ENCODE results near the gene METTL23. TPM values are rescaled to one million over a fixed set of nuclear protein-coding genes. Genes with fewer than 3 reads are reported as not detected.
"Not testable (repeated sequence)": the region's sequence is repeated elsewhere in the genome, so short reads cannot be mapped to it uniquely, and the experiment has no call there.

METTL23 gene
- total RNA-seq, 1 experiment from 2014 or later: 37.7 TPM

DNA sequence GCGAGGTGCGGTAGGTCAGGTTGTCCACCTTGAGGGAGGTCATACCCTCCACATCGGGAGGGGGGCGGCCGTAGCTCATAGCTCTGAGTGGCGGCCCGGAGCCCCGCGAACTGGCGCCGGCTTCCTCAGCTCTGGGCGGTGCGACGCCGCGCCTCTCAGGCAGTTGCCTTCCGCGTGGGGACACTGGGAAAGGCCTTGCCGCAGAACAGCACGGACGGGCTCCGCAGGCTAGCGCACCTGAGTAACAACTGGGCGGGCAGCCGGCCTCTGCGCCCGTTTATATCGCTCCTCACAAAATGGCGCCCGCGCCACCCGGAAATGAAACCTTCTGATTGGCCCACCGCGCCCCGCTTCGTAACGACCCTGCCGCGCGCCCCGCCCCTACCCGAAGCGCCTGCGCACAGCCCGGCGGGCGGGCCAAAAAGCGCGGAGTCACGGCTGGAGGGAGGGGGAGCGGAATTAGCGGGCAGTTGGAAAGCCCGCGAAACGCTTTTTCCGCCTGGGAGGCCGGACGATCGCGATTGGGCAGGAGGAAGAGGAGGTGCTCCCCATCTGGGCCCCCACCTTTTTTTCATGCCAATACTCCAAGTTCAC is 10.5 kb downstream of the METTL23 start, which contains the start of gene SRSF2:
TSS of gene SRSF2 (minus strand) at position 250 of the 594 bp plus-strand sequence. CDS start at position 79, 171 bp downstream.
- no TSS peak for BruUV-seq (replicated peaks)
- DNase-seq: peak; percentile 99
- H3K9me3 ChIP-seq: no peaks in the 10 kb centered on the region
- peaks cover 11% of the 10 kb centered on the region for H3K36me3 ChIP-seq (ENCODE audit: control insufficient read depth, insufficient read depth, low read length)
- TF ChIP-seq, protein P1, sequence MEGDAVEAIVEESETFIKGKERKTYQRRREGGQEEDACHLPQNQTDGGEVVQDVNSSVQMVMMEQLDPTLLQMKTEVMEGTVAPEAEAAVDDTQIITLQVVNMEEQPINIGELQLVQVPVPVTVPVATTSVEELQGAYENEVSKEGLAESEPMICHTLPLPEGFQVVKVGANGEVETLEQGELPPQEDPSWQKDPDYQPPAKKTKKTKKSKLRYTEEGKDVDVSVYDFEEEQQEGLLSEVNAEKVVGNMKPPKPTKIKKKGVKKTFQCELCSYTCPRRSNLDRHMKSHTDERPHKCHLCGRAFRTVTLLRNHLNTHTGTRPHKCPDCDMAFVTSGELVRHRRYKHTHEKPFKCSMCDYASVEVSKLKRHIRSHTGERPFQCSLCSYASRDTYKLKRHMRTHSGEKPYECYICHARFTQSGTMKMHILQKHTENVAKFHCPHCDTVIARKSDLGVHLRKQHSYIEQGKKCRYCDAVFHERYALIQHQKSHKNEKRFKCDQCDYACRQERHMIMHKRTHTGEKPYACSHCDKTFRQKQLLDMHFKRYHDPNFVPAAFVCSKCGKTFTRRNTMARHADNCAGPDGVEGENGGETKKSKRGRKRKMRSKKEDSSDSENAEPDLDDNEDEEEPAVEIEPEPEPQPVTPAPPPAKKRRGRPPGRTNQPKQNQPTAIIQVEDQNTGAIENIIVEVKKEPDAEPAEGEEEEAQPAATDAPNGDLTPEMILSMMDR (IDR thresholded peaks at IDR 0.05; ENCODE audit: insufficient read depth in 1 of 2, low read depth in 1 of 2, low read length in 1 of 2, severe bottlenecking in 1 of 2, unreplicated experiment in 1 of 2): no peak
- peak within 1 kb of the TSS; percentile 97 for H3K4me3 ChIP-seq (ENCODE audit: low read depth, low read length)
- Mint-ChIP-seq H3K36me3 (ENCODE audit: insufficient read depth, unreplicated experiment) (peaks cover 76% of the 10 kb centered on the region), H3K27ac (ENCODE audit: unreplicated experiment) (peak within 1 kb of the TSS; percentile 96), H3K9me3 (ENCODE audit: unreplicated experiment) (no peaks in the 10 kb centered on the region), H3K4me1 (ENCODE audit: low read depth, unreplicated experiment) (peaks cover 21% of the 10 kb centered on the region), H3K27me3 (ENCODE audit: insufficient read depth, unreplicated experiment) (no peaks in the 10 kb centered on the region), H3K4me3 (ENCODE audit: unreplicated experiment) (peak within 1 kb of the TSS; percentile 96)
- no peaks in the 10 kb centered on the region for H3K27me3 ChIP-seq (replicated peaks; ENCODE audit: control insufficient read depth, insufficient read depth, low read length)
- H3K4me1 ChIP-seq: peaks cover 18% of the 10 kb centered on the region
- ChIA-PET CTCF (interaction anchor here (0.7 kb wide), 1 partner anchor 10 kb away, joined by 3 read pairs; no protein-coding TSS in a partner anchor), POLR2A (interaction anchor here (0.6 to 1.6 kb wide), 8 partner anchors 8 to 1306 kb away, joined by 3 to 9 read pairs (median 3); no protein-coding TSS in a partner anchor)
- intact Hi-C loops (cut with micrococcal nuclease; ENCODE audit: unreplicated experiment): loop anchor here (1.0 kb wide), 1 partner anchor 26 kb away; no protein-coding TSS in a partner anchor

DNA sequence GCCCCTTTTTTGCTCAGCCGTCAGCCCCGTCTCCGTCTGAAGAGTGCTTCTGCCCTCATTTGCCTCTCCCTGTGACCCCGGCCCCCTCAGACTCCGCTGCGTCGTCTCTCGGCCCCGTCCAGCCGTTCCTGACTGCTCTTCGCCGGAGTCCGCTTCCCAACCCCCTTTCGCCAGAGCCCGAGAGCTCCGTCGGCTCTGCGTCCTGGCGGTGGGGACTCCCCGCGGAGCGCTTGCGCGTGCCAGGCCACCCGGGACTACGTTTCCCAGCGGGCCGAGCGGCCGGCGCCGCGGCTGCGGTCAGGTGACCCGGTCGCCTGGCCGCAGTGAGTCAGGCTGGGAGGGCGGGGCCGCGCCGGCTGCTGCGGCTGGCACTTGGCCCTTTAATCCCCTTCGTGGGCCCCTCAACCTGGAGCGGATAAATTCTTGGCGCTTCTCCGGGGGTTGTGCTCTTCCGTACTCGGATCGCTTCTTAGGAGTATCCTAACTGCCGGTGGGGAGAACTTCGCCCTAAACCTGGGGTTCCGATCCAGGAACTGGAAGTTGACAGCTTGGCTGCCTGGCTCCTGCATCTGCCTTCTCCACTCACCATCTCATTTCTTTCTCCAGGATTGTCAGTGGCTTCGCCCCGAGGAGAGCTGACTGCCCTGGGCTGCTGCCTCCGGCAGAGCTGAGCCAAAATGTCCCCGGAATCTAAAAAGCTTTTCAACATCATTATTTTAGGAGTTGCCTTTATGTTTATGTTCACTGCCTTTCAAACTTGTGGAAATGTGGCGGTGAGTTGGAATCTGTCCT is 11.2 kb downstream of the METTL23 start, which contains the start of gene MFSD11:
TSS of gene MFSD11 (plus strand) at position 444 of the 792 bp plus-strand sequence. CDS start at position 678, 234 bp downstream.
- ChIA-PET CTCF (interaction anchor here (1.3 kb wide), 1 partner anchor 10 kb away, joined by 7 read pairs; the partner anchor contains the start of gene METTL23), POLR2A (interaction anchor here (0.5 to 1.6 kb wide), 9 partner anchors 8 to 1307 kb away, joined by 3 to 9 read pairs (median 3); no protein-coding TSS in a partner anchor)
- intact Hi-C loops (cut with micrococcal nuclease; ENCODE audit: unreplicated experiment): loop anchor here (1.0 to 2.0 kb wide), 2 partner anchors 27 to 43 kb away; no protein-coding TSS in a partner anchor
- Mint-ChIP-seq H3K27me3 (ENCODE audit: insufficient read depth, unreplicated experiment) (no peaks in the 10 kb centered on the region), H3K4me3 (ENCODE audit: unreplicated experiment) (peak within 1 kb of the TSS; percentile 96), H3K36me3 (ENCODE audit: insufficient read depth, unreplicated experiment) (peaks cover 69% of the 10 kb centered on the region), H3K9me3 (ENCODE audit: unreplicated experiment) (no peaks in the 10 kb centered on the region), H3K27ac (ENCODE audit: unreplicated experiment) (peak within 1 kb of the TSS; percentile 96), H3K4me1 (ENCODE audit: low read depth, unreplicated experiment) (peaks cover 21% of the 10 kb centered on the region)
- H3K36me3 ChIP-seq (ENCODE audit: control insufficient read depth, insufficient read depth, low read length): peaks cover 11% of the 10 kb centered on the region
- H3K27me3 ChIP-seq (replicated peaks; ENCODE audit: control insufficient read depth, insufficient read depth, low read length): no peaks in the 10 kb centered on the region
- H3K4me3 ChIP-seq (ENCODE audit: low read depth, low read length): peak within 1 kb of the TSS; percentile 97
- peaks cover 18% of the 10 kb centered on the region for H3K4me1 ChIP-seq
- BruUV-seq (replicated peaks): no TSS peak
- TF ChIP-seq, protein P1 (IDR thresholded peaks at IDR 0.05; ENCODE audit: insufficient read depth in 1 of 2, low read depth in 1 of 2, low read length in 1 of 2, severe bottlenecking in 1 of 2, unreplicated experiment in 1 of 2): no peak
- no peaks in the 10 kb centered on the region for H3K9me3 ChIP-seq
- DNase-seq: peak; percentile 94 to 97

DNA sequence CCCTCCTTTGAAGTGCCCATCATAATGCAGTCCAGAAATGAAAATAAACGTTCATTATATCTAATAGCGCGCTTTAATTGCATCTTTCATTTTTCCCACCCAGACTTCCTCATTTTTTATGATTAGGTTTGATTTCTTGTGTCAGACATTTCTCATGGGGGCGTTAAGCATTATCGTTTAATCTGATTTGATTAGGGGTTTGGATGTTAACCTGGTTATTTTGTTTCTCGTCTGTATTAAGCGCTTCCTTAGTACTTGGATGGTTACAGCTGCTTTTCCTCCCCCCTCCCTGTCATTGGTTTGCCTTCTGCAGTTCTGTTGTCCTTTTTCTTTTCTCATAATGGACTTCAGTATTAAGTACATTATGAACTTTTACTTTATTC is 11.8 kb downstream of the METTL23 start:
- ChIA-PET POLR2A (interaction anchor here (0.5 to 1.1 kb wide), 4 partner anchors 11 to 181 kb away, joined by 3 to 9 read pairs (median 4); no protein-coding TSS in a partner anchor), CTCF (interaction anchor here (1.3 kb wide), 1 partner anchor 11 kb away, joined by 7 read pairs; the partner anchor contains the start of gene METTL23)
- peaks cover 10% of the 10 kb centered on the region for H3K36me3 ChIP-seq (ENCODE audit: control insufficient read depth, insufficient read depth, low read length)
- H3K36me3 Mint-ChIP-seq (ENCODE audit: insufficient read depth, unreplicated experiment): peaks cover 63% of the 10 kb centered on the region
- intact Hi-C loops (cut with micrococcal nuclease; ENCODE audit: unreplicated experiment): loop anchor here (2.0 kb wide), 1 partner anchor 42 kb away; no protein-coding TSS in a partner anchor
- H3K4me1 Mint-ChIP-seq (ENCODE audit: low read depth, unreplicated experiment): peaks cover 21% of the 10 kb centered on the region
- TSS peak; percentile 65 for BruUV-seq (replicated peaks)
- H3K27me3 Mint-ChIP-seq (ENCODE audit: insufficient read depth, unreplicated experiment): no peaks in the 10 kb centered on the region
- no peaks in the 10 kb centered on the region for H3K9me3 Mint-ChIP-seq (ENCODE audit: unreplicated experiment)
- H3K27me3 ChIP-seq (replicated peaks; ENCODE audit: control insufficient read depth, insufficient read depth, low read length): no peaks in the 10 kb centered on the region
- DNase-seq: no peak
- H3K4me3 Mint-ChIP-seq (ENCODE audit: unreplicated experiment): peak overlapping the region; percentile 96
- peaks cover 16% of the 10 kb centered on the region for H3K4me1 ChIP-seq
- TF ChIP-seq, protein P1 (IDR thresholded peaks at IDR 0.05; ENCODE audit: insufficient read depth in 1 of 2, low read depth in 1 of 2, low read length in 1 of 2, severe bottlenecking in 1 of 2, unreplicated experiment in 1 of 2): no peak
- H3K4me3 ChIP-seq (ENCODE audit: low read depth, low read length): peak overlapping the region; percentile 64
- peak overlapping the region; percentile 96 for H3K27ac Mint-ChIP-seq (ENCODE audit: unreplicated experiment)
- H3K9me3 ChIP-seq: no peaks in the 10 kb centered on the region

DNA sequence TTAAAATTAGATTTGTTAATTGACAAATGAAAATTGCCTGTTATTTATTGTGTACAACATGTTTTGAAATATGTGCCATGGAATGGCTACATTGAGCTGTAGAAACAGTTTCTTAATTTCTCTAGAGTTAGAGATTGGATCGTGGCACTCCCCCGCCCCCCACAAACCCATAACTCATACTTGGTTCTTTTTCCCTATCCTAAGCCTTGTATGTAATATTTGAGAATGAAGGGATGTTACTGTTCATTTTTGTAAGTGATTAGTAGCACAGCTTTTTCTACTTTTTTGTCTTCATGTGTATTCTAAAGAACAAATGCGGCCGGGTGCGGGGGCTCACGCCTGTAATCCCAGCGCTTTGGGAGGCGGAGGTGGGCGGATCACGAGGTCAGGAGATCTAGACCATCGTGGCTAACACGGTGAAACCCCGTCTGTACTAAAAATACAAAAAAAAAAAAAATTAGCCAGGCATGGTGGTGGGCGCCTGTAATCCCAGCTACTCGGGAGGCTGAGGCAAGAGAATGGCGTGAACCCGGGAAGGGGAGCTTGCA is 13.0 kb downstream of the METTL23 start:
- CTCF ChIA-PET: not testable (repeated sequence)

More for the DNA sequence above, 13.0 kb downstream of the METTL23 start:
- Mint-ChIP-seq H3K4me1 (ENCODE audit: low read depth, unreplicated experiment) (peaks cover 12% of the 10 kb centered on the region), H3K36me3 (ENCODE audit: insufficient read depth, unreplicated experiment) (peaks cover 61% of the 10 kb centered on the region)
- H3K4me3 Mint-ChIP-seq (ENCODE audit: unreplicated experiment); H3K9me3 ChIP-seq; H3K27me3 ChIP-seq (replicated peaks; ENCODE audit: control insufficient read depth, insufficient read depth, low read length); DNase-seq; H3K9me3 Mint-ChIP-seq (ENCODE audit: unreplicated experiment); BruUV-seq (replicated peaks); H3K4me1 ChIP-seq; H3K27me3 Mint-ChIP-seq (ENCODE audit: insufficient read depth, unreplicated experiment); H3K4me3 ChIP-seq (ENCODE audit: low read depth, low read length); H3K36me3 ChIP-seq (ENCODE audit: control insufficient read depth, insufficient read depth, low read length); H3K27ac Mint-ChIP-seq (ENCODE audit: unreplicated experiment): not testable (repeated sequence)
- intact Hi-C loops (cut with micrococcal nuclease; ENCODE audit: unreplicated experiment): loop anchor here (2.0 kb wide), 1 partner anchor 41 kb away; no protein-coding TSS in a partner anchor
- POLR2A ChIA-PET: interaction anchor here (0.5 kb wide), 1 partner anchor 23 kb away, joined by 3 read pairs; no protein-coding TSS in a partner anchor

Measured in Caco-2 (cell line).